Osteocyte (in vitro differentiated cells): ENCODE data around the gene PLAA. TPM values are rescaled to one million over a fixed set of nuclear protein-coding genes. Genes with fewer than 3 reads are reported as not detected.

Source experiments
- DNase-seq: peaks from one replicate; pipeline ENCODE4 v3.0.0; 2021; ENCODE audit warnings: mixed read lengths; ENCODE audit not compliant: unreplicated experiment; ENCODE audit errors: extremely low spot score
- H3K27ac Mint-ChIP-seq: one replicate; pipeline ENCODE4 v1.8.0; 2021; ENCODE audit warnings: mild to moderate bottlenecking, mixed read lengths; ENCODE audit not compliant: unreplicated experiment
- H3K27me3 Mint-ChIP-seq: one replicate; pipeline ENCODE4 v1.8.0; 2021; ENCODE audit warnings: mixed read lengths; ENCODE audit not compliant: unreplicated experiment
- H3K36me3 Mint-ChIP-seq: one replicate; pipeline ENCODE4 v1.8.0; 2021; ENCODE audit warnings: mixed read lengths; ENCODE audit not compliant: unreplicated experiment
- H3K4me1 Mint-ChIP-seq: one replicate; pipeline ENCODE4 v1.8.0; 2021; ENCODE audit warnings: mixed read lengths; ENCODE audit not compliant: unreplicated experiment
- H3K4me3 Mint-ChIP-seq: one replicate; pipeline ENCODE4 v1.8.0; 2021; ENCODE audit warnings: mild to moderate bottlenecking, moderate library complexity, mixed read lengths; ENCODE audit not compliant: unreplicated experiment
- H3K9me3 Mint-ChIP-seq: one replicate; pipeline ENCODE4 v1.8.0; 2021; ENCODE audit warnings: mixed read lengths; ENCODE audit not compliant: unreplicated experiment
- total RNA-seq: library from RNA; stranded (reverse); gene quantifications from 2 replicates; pipeline ENCODE4 v1.2.1, GENCODE V29; 2021
- TF ChIP-seq, protein P1 (sequence below): fragments of 200-600 bp; sonication (generic); IDR thresholded peaks from 2 replicates; pipeline ENCODE4 v1.5.0; 2021; ENCODE audit warnings: antibody characterized with exemption, mild to moderate bottlenecking, moderate library complexity

The PLAA gene
- total RNA-seq, 1 donor from 2014 or later: 32.2 TPM

DNA sequence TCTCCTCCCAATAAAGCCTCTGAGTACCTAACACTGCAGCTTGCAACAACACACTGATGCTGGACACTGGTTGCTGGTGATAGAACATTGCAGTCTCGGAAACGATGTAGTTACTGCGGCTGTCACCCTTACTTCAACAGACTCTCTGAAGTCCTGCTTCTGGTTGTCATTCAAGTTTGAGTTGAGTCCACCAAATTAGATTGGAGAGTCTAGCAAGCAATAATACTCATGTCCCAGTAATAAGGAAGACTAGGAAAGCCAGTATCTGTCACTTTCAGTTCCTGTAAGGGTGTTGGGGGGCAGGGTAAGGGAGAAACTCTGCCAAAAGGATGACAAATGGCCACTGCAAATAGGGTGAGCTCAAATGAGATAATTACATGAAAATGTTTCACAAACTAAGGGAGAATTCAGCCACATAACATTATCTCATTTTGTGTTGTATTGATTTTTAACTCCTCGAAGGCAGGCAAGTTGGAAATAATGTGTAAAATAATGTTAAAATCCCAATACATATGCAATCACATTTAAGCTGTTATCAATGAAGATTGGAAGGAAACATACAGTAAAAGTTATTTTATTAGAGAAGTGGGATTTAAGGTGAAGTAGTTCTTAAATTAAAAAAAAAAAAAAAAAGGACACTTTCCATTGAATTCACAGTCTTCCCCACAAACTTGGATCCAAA is 8.3 kb upstream of the PLAA start:
- TF ChIP-seq, protein P1, sequence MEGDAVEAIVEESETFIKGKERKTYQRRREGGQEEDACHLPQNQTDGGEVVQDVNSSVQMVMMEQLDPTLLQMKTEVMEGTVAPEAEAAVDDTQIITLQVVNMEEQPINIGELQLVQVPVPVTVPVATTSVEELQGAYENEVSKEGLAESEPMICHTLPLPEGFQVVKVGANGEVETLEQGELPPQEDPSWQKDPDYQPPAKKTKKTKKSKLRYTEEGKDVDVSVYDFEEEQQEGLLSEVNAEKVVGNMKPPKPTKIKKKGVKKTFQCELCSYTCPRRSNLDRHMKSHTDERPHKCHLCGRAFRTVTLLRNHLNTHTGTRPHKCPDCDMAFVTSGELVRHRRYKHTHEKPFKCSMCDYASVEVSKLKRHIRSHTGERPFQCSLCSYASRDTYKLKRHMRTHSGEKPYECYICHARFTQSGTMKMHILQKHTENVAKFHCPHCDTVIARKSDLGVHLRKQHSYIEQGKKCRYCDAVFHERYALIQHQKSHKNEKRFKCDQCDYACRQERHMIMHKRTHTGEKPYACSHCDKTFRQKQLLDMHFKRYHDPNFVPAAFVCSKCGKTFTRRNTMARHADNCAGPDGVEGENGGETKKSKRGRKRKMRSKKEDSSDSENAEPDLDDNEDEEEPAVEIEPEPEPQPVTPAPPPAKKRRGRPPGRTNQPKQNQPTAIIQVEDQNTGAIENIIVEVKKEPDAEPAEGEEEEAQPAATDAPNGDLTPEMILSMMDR: no peak
- H3K27ac Mint-ChIP-seq: peak overlapping the region; percentile 99
- H3K9me3 Mint-ChIP-seq: no peaks in the 10 kb centered on the region
- H3K4me1 Mint-ChIP-seq: peaks cover 24% of the 10 kb centered on the region
- H3K36me3 Mint-ChIP-seq: no peaks in the 10 kb centered on the region
- H3K27me3 Mint-ChIP-seq: no peaks in the 10 kb centered on the region
- H3K4me3 Mint-ChIP-seq: peak overlapping the region; percentile 91
- DNase-seq: no peak

DNA sequence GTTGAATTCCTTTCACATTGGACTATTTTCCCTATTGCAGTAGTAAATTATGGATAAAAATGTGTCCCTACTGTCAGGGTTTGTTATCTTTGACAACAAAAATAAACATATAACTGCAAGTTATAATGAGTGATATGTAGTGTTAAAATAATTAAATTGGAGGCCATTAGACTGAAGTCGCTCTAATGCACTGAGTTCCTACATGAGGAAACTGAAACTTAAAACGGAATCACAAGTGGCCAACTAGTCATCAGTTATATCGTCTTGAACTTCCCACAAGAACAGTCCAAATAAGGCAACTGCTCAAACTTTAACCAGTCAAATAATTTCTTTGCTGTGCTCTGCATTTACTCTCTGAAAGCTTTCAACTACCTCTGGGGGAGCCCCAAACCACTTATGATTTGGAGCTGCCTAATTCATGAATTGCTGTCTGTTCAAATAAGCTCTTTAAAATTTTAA is 7.0 kb upstream of the PLAA start:
- Mint-ChIP-seq H3K36me3 (no peaks in the 10 kb centered on the region), H3K9me3 (no peaks in the 10 kb centered on the region), H3K27me3 (no peaks in the 10 kb centered on the region), H3K4me1 (peaks cover 24% of the 10 kb centered on the region), H3K4me3 (no peak overlapping the region), H3K27ac (no peak overlapping the region)
- no peak for DNase-seq
- TF ChIP-seq, protein P1: no peak

DNA sequence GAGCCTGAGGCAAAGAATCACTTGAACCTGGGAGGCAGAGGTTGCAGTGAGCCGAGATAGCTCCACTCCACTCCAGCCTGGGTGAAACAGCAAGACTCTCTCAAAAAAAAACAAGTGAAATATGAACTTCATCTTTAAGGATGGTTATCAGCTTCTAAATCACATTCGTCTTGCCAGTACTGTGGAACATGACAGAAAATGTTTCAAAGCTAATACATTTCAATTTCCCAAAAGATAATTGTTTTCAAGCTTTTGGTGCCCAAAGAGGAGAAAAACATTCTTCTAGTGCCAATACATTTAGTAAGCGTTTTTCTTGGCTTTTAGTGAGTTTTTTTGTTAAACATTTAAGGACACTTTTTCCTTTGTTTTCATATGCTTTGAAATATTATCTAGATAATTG is 4.8 kb upstream of the PLAA start:
- peaks cover 18% of the 10 kb centered on the region for H3K4me1 Mint-ChIP-seq
- TF ChIP-seq, protein P1: no peak
- H3K36me3 Mint-ChIP-seq: no peaks in the 10 kb centered on the region
- H3K27me3 Mint-ChIP-seq: no peaks in the 10 kb centered on the region
- H3K27ac Mint-ChIP-seq: no peak overlapping the region
- no peaks in the 10 kb centered on the region for H3K9me3 Mint-ChIP-seq
- no peak for DNase-seq
- H3K4me3 Mint-ChIP-seq: no peak overlapping the region

DNA sequence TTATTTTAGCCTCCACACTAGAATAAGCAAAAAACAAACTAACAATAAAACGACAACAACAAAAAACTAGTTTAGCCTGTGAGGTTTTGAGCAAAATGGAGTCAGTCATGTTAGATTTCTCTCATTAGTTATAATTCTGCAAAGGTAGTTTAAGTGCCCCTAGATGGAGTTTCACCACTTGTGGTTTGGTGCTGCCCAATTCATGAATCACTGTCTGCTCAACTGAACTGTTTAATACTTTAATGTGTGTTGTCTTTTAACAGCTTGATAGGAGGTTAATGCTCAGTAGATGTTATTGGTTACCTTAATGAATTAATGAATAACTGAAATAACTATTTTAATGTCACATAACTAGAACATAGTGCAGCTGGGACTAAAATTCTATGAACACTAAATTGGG is 3.5 kb upstream of the PLAA start:
- Mint-ChIP-seq H3K27ac (no peak overlapping the region), H3K9me3 (no peaks in the 10 kb centered on the region), H3K36me3 (no peaks in the 10 kb centered on the region), H3K4me3 (no peak overlapping the region), H3K4me1 (peaks cover 20% of the 10 kb centered on the region), H3K27me3 (no peaks in the 10 kb centered on the region)
- DNase-seq: no peak
- TF ChIP-seq, protein P1: no peak

DNA sequence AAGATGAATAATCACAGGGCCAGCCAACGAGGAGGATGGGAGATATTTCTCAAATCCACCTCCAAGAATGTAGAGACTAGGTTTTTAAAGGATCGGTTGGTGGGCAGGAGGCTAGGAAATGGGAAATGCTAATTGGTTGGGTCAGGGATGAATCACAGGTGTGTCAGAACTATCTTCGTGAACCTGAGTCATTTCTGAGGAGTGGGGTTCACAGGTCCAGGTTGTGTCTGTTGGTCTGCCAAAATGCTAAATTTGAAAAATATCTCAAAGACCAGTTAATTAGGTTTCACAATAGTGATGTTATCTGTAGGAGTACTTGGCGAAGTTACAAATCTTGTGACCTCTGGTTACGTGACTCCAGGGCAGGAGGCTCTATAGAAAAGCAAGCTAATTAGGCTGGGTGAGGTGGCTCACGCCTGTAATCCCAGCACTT is 2.6 kb upstream of the PLAA start:
- TF ChIP-seq, protein P1: no peak
- no peaks in the 10 kb centered on the region for H3K36me3 Mint-ChIP-seq
- no peak overlapping the region for H3K27ac Mint-ChIP-seq
- DNase-seq: no peak
- H3K4me1 Mint-ChIP-seq: peaks cover 22% of the 10 kb centered on the region
- H3K27me3 Mint-ChIP-seq: no peaks in the 10 kb centered on the region
- no peaks in the 10 kb centered on the region for H3K9me3 Mint-ChIP-seq
- no peak overlapping the region for H3K4me3 Mint-ChIP-seq
